Hematopoietic multipotent progenitor cell (in vitro differentiated cells): ENCODE data around the gene C5orf22. TPM values are rescaled to one million over a fixed set of nuclear protein-coding genes. Genes with fewer than 3 reads are reported as not detected.
"Not testable (repeated sequence)": the region's sequence is repeated elsewhere in the genome, so short reads cannot be mapped to it uniquely, and the experiment has no call there.

Experiments
- DNase-seq, 3 donors: peaks; one replicate each; pipeline ENCODE4 v3.0.0-alpha.2; 2011 to 2015; ENCODE audit warnings: low read depth in 2 of 3, low spot score in 2 of 3
- small RNA-seq: library from RNA; depleted of rRNA; stranded (forward); fragments of <200 nt; gene quantifications from one replicate; pipeline ENCODE3, GENCODE V24; 2012
- total RNA-seq: library from RNA; depleted of rRNA; stranded (reverse); fragments of >200 nt; gene quantifications from one replicate; pipeline ENCODE4 v1.2.3, GENCODE V29; 2012

The C5orf22 gene
- total RNA-seq, 1 donor = 14.8 TPM

GRCh38 chr5:31598640-31599611 lies 66.8 kb downstream of the C5orf22 start:
- peak in 1 of 3 donors; percentile 37 for DNase-seq

GRCh38 chr5:31602305-31602704 lies 70.2 kb downstream of the C5orf22 start:
- not testable (repeated sequence) for DNase-seq

GRCh38 chr5:31604240-31604639 lies 72.1 kb downstream of the C5orf22 start:
- no peak for DNase-seq

GRCh38 chr5:31604644-31605043 lies 72.5 kb downstream of the C5orf22 start:
- DNase-seq = no peak

Small RNA genes lying within 50 kb of the gene (small RNA-seq; reads per million reads assigned to genes)
- not detected for gene RF00019
- gene RNU6-363P = not detected

Other genes with a start within 250 kb of the C5orf22 start
- 25.6 TPM for gene DROSHA, start 208 bp upstream of the C5orf22 start, total RNA-seq
- gene PDZD2, start 106.8 kb downstream of the C5orf22 start, total RNA-seq = 13.5 TPM